ENCODE data around the gene GTF2A2. TPM values are rescaled to one million over a fixed set of nuclear protein-coding genes. Genes with fewer than 3 reads are reported as not detected.

The GTF2A2 gene
- total RNA-seq, 1 donor from 2014 or later: 19.0 TPM

GRCh38 chr15:59696332-59696731 lies 39.0 kb upstream of the GTF2A2 start:
- Histone ChIP-seq H3K36me3 (ENCODE audit: control insufficient read depth, insufficient read depth, low read length) (no peaks in the 10 kb centered on the region), H3K27me3 (ENCODE audit: control insufficient read depth, insufficient read depth, low read length) (no peaks in the 10 kb centered on the region), H3K4me3 (ENCODE audit: low read depth, low read length) (no peak overlapping the region)
- no peak for FAIRE-seq
- no peak for DNase-seq (ENCODE audit: low read depth)
- TF ChIP-seq CTCF (IDR thresholded peaks at IDR 0.05; ENCODE audit: insufficient read depth, low read length, severe bottlenecking): no peak

GRCh38 chr15:59694779-59695178 lies 37.5 kb upstream of the GTF2A2 start:
- FAIRE-seq (no peak), DNase-seq (ENCODE audit: low read depth) (no peak)
- Histone ChIP-seq H3K4me3 (ENCODE audit: low read depth, low read length) (no peak overlapping the region), H3K27me3 (ENCODE audit: control insufficient read depth, insufficient read depth, low read length) (no peaks in the 10 kb centered on the region), H3K36me3 (ENCODE audit: control insufficient read depth, insufficient read depth, low read length) (no peaks in the 10 kb centered on the region)
- no peak for TF ChIP-seq CTCF (IDR thresholded peaks at IDR 0.05; ENCODE audit: insufficient read depth, low read length, severe bottlenecking)

- H3K27me3 ChIP-seq (ENCODE audit: control insufficient read depth, insufficient read depth, low read length): no peaks in the 10 kb centered on the region
- H3K36me3 ChIP-seq (ENCODE audit: control insufficient read depth, insufficient read depth, low read length): no peaks in the 10 kb centered on the region
- peak; percentile 58 for DNase-seq (ENCODE audit: low read depth)
- TF ChIP-seq CTCF (IDR thresholded peaks at IDR 0.05; ENCODE audit: insufficient read depth, low read length, severe bottlenecking): peak; percentile 45
- no peak overlapping the region for H3K4me3 ChIP-seq (ENCODE audit: low read depth, low read length)
- FAIRE-seq: no peak
Measured at GRCh38 chr15:59691194-59691805, 34.0 kb upstream of the GTF2A2 start.

- TF ChIP-seq CTCF (IDR thresholded peaks at IDR 0.05; ENCODE audit: insufficient read depth, low read length, severe bottlenecking): no peak
- Histone ChIP-seq H3K36me3 (ENCODE audit: control insufficient read depth, insufficient read depth, low read length) (no peaks in the 10 kb centered on the region), H3K4me3 (ENCODE audit: low read depth, low read length) (peak overlapping the region; percentile 100), H3K27me3 (ENCODE audit: control insufficient read depth, insufficient read depth, low read length) (no peaks in the 10 kb centered on the region)
- DNase-seq (ENCODE audit: low read depth): peak; percentile 62
- no peak for FAIRE-seq
Measured at GRCh38 chr15:59689626-59690236, 32.4 kb upstream of the GTF2A2 start.

- FAIRE-seq: no peak
- H3K27me3 ChIP-seq (ENCODE audit: control insufficient read depth, insufficient read depth, low read length): no peaks in the 10 kb centered on the region
- H3K36me3 ChIP-seq (ENCODE audit: control insufficient read depth, insufficient read depth, low read length): no peaks in the 10 kb centered on the region
- H3K4me3 ChIP-seq (ENCODE audit: low read depth, low read length): peak within 1 kb of the TSS; percentile 100
- peak; percentile 39 for TF ChIP-seq CTCF (IDR thresholded peaks at IDR 0.05; ENCODE audit: insufficient read depth, low read length, severe bottlenecking)
- DNase-seq (ENCODE audit: low read depth): peak; percentile 88
Measured at GRCh38 chr15:59688782-59689625, 31.7 kb upstream of the GTF2A2 start, which contains the start of gene BNIP2. Gene BNIP2 (minus strand): TSS chr15:59689320. CDS start chr15:59682457, 6,863 bp downstream.
